H1 (cell line): ENCODE data around the gene ENTPD2. TPM values are rescaled to one million over a fixed set of nuclear protein-coding genes. Genes with fewer than 3 reads are reported as not detected.

Experiments used
- BCL11A ChIP-seq, 2 experiments: IDR thresholded peaks; one replicate each; pipeline ENCODE4 v1.6.1; 2011; ENCODE audit warnings: low read depth in 2 of 2, low read length in 2 of 2, mild to moderate bottlenecking in 2 of 2
- FOSL1 ChIP-seq: IDR thresholded peaks from 2 replicates; pipeline ENCODE4 v1.6.1; 2011; ENCODE audit warnings: mild to moderate bottlenecking, low read depth, low read length, moderate library complexity; ENCODE audit not compliant: insufficient read depth
- GTF2F1 ChIP-seq: IDR thresholded peaks from 2 replicates; pipeline ENCODE4 v1.6.1; 2012; ENCODE audit warnings: low read depth, low read length, improper control_type of control experiment, borderline replicate concordance
- MAFK ChIP-seq: IDR thresholded peaks from 2 replicates; pipeline ENCODE4 v1.6.1; 2012; ENCODE audit warnings: low read depth, mild to moderate bottlenecking, improper control_type of control experiment, low read length
- NRF1 ChIP-seq: IDR thresholded peaks from 2 replicates; pipeline ENCODE4 v1.6.1; 2011; ENCODE audit warnings: mild to moderate bottlenecking, low read depth, low read length, improper control_type of control experiment
- SRF ChIP-seq: IDR thresholded peaks from 2 replicates; pipeline ENCODE4 v1.6.1; 2011; ENCODE audit warnings: mild to moderate bottlenecking, low read depth, low read length, moderate library complexity
- polyA plus RNA-seq, 7 experiments: library from polyadenylated mRNA; depleted of rRNA in 3 of 7; stranded (reverse) in 5 of 7; unstranded in 2 of 7; fragments of >200 nt in 5 of 7; fragments of 200-250 nt in 2 of 7; gene quantifications; 1 replicate in 5 of 7; 2 replicates in 1 of 7; 4 replicates in 1 of 7; pipeline versions ENCODE4 v1.2.1 to v1.2.3, GENCODE V29; 2011 to 2013; ENCODE audit warnings: missing spikeins in 2 of 7, mixed read lengths in 2 of 7
- total RNA-seq: library from RNA; stranded (reverse); fragmentation: NEBNext Ultra II Directional; extraction: Animal tissue kit (Norgen Biotek cat#: 25700); gene quantifications from 2 replicates; pipeline ENCODE4 v1.2.1, GENCODE V29; 2021

Gene ENTPD2
- total and polyA plus RNA-seq, 2 of the 8 experiments (the other 6 are each of a cell fraction or from before 2014, with no cell fraction given): 0.65 to 3.8 TPM

- no peak for TF ChIP-seq NRF1
- TF ChIP-seq GTF2F1: no peak
- TF ChIP-seq SRF: no peak
- TF ChIP-seq MAFK: no peak
- no peak for TF ChIP-seq BCL11A (IDR thresholded peaks at IDR 0.05; ENCODE audit: low read depth in 2 of 2, low read length in 2 of 2)
- TF ChIP-seq FOSL1: no peak
Measured at GRCh38 chr9:137062384-137062783, 8.5 kb upstream of the ENTPD2 start (continued).
